ENCODE measurements around the gene GLRX5. TPM values are rescaled to one million over a fixed set of nuclear protein-coding genes. Genes with fewer than 3 reads are reported as not detected.

Gene GLRX5
- total RNA-seq (10 to 100 TPM; 30.5 to 61.4 (median 44.3) TPM), polyA plus RNA-seq (10 to 100 TPM; 45.7 to 97.1 (median 76.9) TPM)

DNA sequence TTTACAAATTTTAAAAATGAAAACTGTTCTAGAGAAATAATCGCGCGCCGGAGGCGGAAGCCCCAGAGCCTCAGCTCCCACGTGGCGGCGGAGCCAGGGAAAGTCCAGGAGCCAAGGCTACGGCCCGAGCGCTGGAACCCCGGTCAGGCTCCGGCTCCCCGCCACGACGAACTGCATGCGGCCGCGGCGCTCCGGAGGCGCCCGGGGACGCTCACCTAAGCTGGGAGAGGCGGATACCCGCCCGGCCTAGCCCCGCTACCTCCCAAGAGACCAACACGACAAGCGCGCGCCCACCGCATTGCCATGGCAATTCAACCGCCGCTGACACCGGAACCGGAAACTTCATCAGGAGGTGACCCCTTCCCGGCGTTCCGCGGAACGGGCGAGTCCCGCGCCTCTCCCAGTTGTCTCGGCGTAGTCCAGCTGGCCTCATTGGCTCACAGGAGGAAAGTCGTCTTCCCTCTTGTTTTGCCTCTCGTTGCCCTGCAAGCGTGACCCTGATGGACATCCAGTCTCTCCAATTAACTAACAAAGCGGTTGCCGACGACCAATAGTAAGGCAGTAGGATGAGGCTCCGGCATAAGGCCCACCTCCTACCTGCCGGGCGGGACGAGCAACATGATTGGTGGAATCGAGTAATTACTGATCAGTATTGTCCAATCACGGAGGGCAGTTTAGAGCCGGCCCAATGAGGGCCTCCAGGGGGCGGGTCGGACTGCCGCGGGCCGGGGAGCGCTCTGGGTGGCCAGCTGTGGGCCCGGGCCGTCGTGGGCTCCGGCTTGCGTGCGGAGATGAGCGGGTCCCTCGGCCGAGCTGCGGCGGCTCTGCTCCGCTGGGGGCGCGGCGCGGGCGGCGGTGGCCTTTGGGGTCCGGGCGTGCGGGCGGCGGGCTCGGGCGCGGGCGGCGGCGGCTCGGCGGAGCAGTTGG lies at the start of gene GLRX5:
Gene GLRX5 (plus strand): TSS at position 752 of the 927 bp plus-strand sequence. CDS start 40 bp downstream, at position 792.
- Histone ChIP-seq H3K36me3 (peaks cover 0 to 12% (median 0%) of the 10 kb centered on the region in 4 donors), H3K4me1 (peaks cover 0 to 58% (median 50%) of the 10 kb centered on the region in 4 donors), H3K27ac (peak within 1 kb of the TSS; percentile 82 to 91 (median 87)), H3K4me3 (peak within 1 kb of the TSS; percentile 85 to 100 (median 94)), H3K9me3 (no peaks in the 10 kb centered on the region), H3K27me3 (no peaks in the 10 kb centered on the region)
- peak; percentile 100 for DNase-seq
- WGBS, 2 donors = 0% methylated on average over 97 of the region's 97 CpGs
- TF ChIP-seq EP300 (IDR thresholded peaks at IDR 0.05) = no peak
- TF ChIP-seq POLR2AphosphoS5 (IDR thresholded peaks at IDR 0.05) = peak; percentile 61 to 78 (median 74)
- TF ChIP-seq POLR2A (IDR thresholded peaks at IDR 0.05) = no peak
- intact Hi-C loops (cut with DNase I) = loop anchor here (10.0 kb wide), 4 partner anchors 380 to 970 kb away; partner anchors contain the start of genes ATG2B, DICER1, GSKIP and PAPOLA

DNA sequence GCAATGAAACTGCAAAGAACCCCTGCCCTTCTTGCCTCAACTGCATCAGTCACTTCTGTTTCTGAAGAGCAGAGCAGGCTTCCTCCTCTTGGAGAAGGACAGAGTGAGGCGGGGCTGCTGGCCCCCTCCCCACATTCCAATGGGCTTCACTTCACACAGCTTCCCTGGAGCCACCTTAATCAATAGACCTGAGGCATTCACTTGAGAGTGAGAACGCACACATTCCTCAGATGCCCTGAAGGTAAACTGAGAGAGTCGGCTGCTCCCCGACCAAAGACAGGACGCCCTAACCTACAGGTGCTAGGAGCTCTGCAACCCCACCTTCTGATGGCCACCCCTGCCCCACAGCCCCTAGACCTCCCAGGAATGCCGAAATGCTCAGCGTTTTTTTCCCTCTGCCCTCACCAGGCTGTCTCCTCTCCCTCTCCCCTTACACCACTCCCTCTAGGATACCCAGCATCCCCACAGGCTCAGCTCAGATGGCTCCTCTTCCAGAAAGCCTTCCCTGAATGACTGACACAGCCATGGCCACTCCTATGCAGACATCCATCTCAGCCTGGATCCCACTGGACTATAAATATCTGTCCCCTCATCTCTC lies 49.5 kb upstream of the GLRX5 start:
- DNase-seq = no peak
- 88 to 94% methylated on average over 7 of the region's 7 CpGs for WGBS, 2 donors
- Histone ChIP-seq H3K36me3 (no peaks in the 10 kb centered on the region), H3K4me1 (peaks cover 0 to 38% (median 28%) of the 10 kb centered on the region in 4 donors), H3K4me3 (no peak overlapping the region), H3K27me3 (peaks cover 0 to 3% (median 0%) of the 10 kb centered on the region in 3 donors), H3K27ac (peak overlapping the region in 1 of 4 donors; percentile 4), H3K9me3 (no peaks in the 10 kb centered on the region)
- intact Hi-C loops (cut with DNase I) = no loop called here
- no peak for TF ChIP-seq EP300 (IDR thresholded peaks at IDR 0.05)
- no peak for TF ChIP-seq POLR2AphosphoS5 (IDR thresholded peaks at IDR 0.05)
- TF ChIP-seq, protein P1, sequence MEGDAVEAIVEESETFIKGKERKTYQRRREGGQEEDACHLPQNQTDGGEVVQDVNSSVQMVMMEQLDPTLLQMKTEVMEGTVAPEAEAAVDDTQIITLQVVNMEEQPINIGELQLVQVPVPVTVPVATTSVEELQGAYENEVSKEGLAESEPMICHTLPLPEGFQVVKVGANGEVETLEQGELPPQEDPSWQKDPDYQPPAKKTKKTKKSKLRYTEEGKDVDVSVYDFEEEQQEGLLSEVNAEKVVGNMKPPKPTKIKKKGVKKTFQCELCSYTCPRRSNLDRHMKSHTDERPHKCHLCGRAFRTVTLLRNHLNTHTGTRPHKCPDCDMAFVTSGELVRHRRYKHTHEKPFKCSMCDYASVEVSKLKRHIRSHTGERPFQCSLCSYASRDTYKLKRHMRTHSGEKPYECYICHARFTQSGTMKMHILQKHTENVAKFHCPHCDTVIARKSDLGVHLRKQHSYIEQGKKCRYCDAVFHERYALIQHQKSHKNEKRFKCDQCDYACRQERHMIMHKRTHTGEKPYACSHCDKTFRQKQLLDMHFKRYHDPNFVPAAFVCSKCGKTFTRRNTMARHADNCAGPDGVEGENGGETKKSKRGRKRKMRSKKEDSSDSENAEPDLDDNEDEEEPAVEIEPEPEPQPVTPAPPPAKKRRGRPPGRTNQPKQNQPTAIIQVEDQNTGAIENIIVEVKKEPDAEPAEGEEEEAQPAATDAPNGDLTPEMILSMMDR (IDR thresholded peaks at IDR 0.05) = no peak
- TF ChIP-seq POLR2A (IDR thresholded peaks at IDR 0.05) = no peak

DNA sequence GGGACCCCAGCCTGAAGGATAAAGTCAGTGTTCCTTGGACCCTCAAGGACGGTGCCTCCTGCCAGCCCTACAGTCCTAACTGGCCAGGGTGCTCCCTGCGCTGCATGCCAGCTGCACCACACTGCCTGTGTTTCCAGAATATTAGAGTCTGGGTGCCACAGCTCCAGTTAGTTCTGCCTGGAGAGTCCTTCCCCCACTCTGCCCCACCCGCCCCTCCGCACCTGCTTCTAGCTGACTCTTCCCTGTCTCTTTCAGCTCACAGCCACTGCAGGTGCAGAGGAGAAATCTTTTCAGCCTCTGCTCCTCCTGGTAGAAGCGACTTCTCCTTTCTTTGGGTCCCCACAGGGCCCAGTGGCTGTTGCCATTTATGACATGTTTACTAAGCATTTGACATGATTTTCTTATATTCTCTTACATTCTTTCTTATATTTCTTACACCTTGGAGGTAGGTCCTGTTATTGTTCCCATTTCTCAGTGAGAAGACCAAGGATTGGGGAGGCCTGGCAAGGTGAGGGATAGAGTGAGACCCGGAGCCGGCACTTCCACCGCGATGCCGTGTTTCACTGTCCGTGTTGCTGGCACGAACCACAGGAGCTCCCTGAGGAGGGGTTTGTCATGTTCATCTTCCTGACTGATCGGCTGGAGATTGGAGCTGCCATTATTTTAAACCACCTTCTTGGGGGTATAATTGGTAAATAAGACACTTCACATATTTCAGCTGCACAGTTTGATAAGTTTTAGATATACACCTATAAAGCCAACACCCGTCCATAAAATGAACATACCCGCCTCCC lies 47.8 kb upstream of the GLRX5 start:
- no peak for TF ChIP-seq EP300 (IDR thresholded peaks at IDR 0.05)
- TF ChIP-seq POLR2AphosphoS5 (IDR thresholded peaks at IDR 0.05) = no peak
- Histone ChIP-seq H3K27me3 (peaks cover 0 to 3% (median 0%) of the 10 kb centered on the region in 3 donors), H3K4me3 (no peak overlapping the region), H3K36me3 (no peaks in the 10 kb centered on the region), H3K27ac (no peak overlapping the region), H3K4me1 (peaks cover 0 to 34% (median 31%) of the 10 kb centered on the region in 4 donors), H3K9me3 (no peaks in the 10 kb centered on the region)
- intact Hi-C loops (cut with DNase I) = no loop called here
- no peak for DNase-seq
- 20 to 60% methylated on average over 15 of the region's 15 CpGs for WGBS, 2 donors

DNA sequence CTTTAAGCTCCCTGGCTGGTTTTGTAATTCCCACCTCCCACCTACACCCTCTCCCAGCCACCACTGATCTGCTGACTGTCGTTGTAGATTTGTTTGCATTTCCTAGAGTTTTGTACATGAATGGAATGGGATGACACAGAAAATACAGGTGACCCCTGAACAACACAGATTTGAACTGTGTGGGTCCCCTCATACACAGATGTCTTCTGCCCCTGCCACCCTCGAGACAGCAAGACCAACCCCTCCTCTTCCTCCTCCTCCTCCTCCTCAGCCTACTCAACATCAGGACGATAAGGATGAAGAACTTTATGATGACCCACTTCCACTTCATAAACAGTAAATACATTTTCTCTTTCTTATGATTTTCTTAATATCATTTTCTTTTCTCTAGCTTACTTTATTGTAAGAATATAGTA lies 47.2 kb upstream of the GLRX5 start:
- intact Hi-C loops (cut with DNase I) = no loop called here
- Histone ChIP-seq H3K9me3 (no peaks in the 10 kb centered on the region), H3K4me1 (peaks cover 0 to 34% (median 31%) of the 10 kb centered on the region in 4 donors), H3K27ac (no peak overlapping the region), H3K27me3 (peaks cover 0 to 3% (median 0%) of the 10 kb centered on the region in 3 donors), H3K36me3 (no peaks in the 10 kb centered on the region), H3K4me3 (no peak overlapping the region)
- 20 to 46% methylated on average over 3 of the region's 3 CpGs for WGBS, 2 donors
- TF ChIP-seq POLR2A (IDR thresholded peaks at IDR 0.05) (no peak), POLR2AphosphoS5 (IDR thresholded peaks at IDR 0.05) (no peak), EP300 (IDR thresholded peaks at IDR 0.05) (no peak)
- TF ChIP-seq, protein P1 (IDR thresholded peaks at IDR 0.05) = no peak
- DNase-seq = no peak
